Kidney epithelial cell (primary cell): ENCODE data around the gene FGD2. TPM values are rescaled to one million over a fixed set of nuclear protein-coding genes. Genes with fewer than 3 reads are reported as not detected.

Source experiments
- DNase-seq: peaks from one replicate; pipeline ENCODE4 v3.0.0-alpha.2; 2010; ENCODE audit warnings: low read depth
- H3K27me3 ChIP-seq: 2 replicates; pipeline ENCODE4 v1.6.0; 2011; ENCODE audit warnings: low read length; ENCODE audit not compliant: control insufficient read depth, insufficient read depth
- H3K36me3 ChIP-seq: 2 replicates; pipeline ENCODE4 v1.5.1; 2011; ENCODE audit warnings: low read length; ENCODE audit not compliant: control insufficient read depth, insufficient read depth
- H3K4me3 ChIP-seq: 2 replicates; pipeline ENCODE4 v1.5.1; 2011; ENCODE audit warnings: low read depth, mild to moderate bottlenecking, control low read depth, low read length
- total RNA-seq: library from RNA; depleted of rRNA; stranded (reverse); fragments of >200 nt; gene quantifications from 2 replicates; pipeline ENCODE4 v1.2.3, GENCODE V29; 2015
- TF ChIP-seq, protein P1 (sequence below): IDR thresholded peaks from 2 replicates; pipeline ENCODE4 v1.5.1; 2011; ENCODE audit warnings: mild to moderate bottlenecking, moderate library complexity, low read length, control low read depth, inconsistent platforms; ENCODE audit not compliant: insufficient read depth, poor library complexity, severe bottlenecking

FGD2 gene
- total RNA-seq, 1 donor from 2014 or later = 0.04 TPM

DNA sequence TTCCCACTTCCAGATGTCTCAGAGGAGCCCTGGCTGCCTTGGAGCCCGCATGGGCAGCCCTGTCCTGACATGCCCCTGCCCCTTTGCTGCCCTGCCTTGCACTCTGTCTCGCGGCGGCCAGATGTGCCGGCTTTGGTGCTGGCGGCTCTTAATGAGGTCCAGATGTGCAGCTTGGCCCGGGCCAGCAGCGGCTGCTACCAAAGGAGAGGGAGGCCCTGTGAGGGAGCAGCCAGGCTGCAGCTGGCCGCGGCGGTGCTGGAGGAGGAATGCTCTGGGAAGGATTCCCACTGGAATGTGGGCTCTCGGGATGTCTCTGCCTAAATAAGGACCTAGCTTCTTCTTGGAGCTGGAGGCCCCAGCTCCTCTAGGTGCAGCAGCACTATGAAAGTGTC is 72.4 kb downstream of the FGD2 start:
- DNase-seq = no peak
- H3K27me3 ChIP-seq = no peaks in the 10 kb centered on the region
- no peak overlapping the region for H3K4me3 ChIP-seq
- TF ChIP-seq, protein P1, sequence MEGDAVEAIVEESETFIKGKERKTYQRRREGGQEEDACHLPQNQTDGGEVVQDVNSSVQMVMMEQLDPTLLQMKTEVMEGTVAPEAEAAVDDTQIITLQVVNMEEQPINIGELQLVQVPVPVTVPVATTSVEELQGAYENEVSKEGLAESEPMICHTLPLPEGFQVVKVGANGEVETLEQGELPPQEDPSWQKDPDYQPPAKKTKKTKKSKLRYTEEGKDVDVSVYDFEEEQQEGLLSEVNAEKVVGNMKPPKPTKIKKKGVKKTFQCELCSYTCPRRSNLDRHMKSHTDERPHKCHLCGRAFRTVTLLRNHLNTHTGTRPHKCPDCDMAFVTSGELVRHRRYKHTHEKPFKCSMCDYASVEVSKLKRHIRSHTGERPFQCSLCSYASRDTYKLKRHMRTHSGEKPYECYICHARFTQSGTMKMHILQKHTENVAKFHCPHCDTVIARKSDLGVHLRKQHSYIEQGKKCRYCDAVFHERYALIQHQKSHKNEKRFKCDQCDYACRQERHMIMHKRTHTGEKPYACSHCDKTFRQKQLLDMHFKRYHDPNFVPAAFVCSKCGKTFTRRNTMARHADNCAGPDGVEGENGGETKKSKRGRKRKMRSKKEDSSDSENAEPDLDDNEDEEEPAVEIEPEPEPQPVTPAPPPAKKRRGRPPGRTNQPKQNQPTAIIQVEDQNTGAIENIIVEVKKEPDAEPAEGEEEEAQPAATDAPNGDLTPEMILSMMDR = no peak
- H3K36me3 ChIP-seq = no peaks in the 10 kb centered on the region

Other genes starting within 250 kb of the FGD2 start
- 0.13 and 1.4 TPM in 2 replicates for gene CPNE5, start 166.2 kb upstream of the FGD2 start, total RNA-seq
- 49.5 and 52.4 TPM in 2 replicates for gene PPIL1, start 130.9 kb upstream of the FGD2 start, total RNA-seq
- gene C6orf89, start 119.7 kb upstream of the FGD2 start, total RNA-seq = 31.4 and 42.5 TPM in 2 replicates
- not detected in 2 replicates for gene PI16, start 50.9 kb upstream of the FGD2 start, total RNA-seq
- 172 and 173 TPM in 2 replicates for gene MTCH1, start 19.5 kb upstream of the FGD2 start, total RNA-seq
- gene PIM1, start 164.5 kb downstream of the FGD2 start, total RNA-seq = 18.2 and 19.5 TPM in 2 replicates